Stimulated activated CD8-positive, alpha-beta memory T cell treated with anti-CD3 and anti-CD28 coated beads, Interleukin-2, amount 100 ng/mL, for 1 hour (primary cell): Measurements from ENCODE around the gene ZNF598.
"Not testable (repeated sequence)": the region's sequence is repeated elsewhere in the genome, so short reads cannot be mapped to it uniquely, and the experiment has no call there.

Experiments used
- DNase-seq, 2 donors: peaks; one replicate each; pipeline ENCODE4 v3.0.0-alpha.2; 2020; ENCODE audit warnings: low read depth in 2 of 2

Gene ZNF598

DNA sequence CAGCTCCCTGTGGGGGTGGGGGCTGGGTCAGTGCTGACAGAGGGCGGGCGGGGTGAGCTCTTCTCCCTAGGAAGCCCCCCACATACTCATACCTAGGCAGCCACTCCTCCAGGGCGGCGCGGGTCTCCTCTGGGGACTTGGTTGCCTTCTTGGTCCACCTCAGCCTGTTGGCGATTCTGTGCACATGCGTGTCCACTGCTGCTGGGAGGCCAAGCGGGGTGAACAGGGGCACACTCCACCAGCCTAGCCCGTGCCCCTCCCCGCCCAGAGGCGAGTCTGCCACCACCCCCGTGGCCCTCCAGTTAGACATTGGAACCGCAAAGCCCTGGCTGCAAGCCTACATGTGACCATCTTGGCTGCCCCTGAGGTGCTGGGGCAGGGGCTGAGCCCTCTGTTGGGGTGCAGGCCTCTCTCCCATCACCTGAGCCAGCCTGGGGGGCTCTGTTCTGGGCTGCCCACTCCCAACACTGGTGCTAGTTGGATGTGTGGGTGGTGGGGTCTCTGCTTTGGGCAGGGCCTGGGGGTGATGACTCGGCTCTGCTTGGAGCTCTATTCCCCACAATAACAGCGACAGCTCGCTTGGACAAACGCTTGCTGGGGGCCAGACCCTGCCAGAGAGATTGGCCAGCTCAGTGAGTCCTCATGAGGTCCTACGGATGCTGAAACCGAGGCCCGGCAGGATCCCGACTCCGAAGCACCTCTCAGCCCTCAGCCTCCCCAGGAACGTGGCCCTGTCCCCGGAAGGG, 30.6 kb upstream of the ZNF598 start:
- DNase-seq, result no peak

DNA sequence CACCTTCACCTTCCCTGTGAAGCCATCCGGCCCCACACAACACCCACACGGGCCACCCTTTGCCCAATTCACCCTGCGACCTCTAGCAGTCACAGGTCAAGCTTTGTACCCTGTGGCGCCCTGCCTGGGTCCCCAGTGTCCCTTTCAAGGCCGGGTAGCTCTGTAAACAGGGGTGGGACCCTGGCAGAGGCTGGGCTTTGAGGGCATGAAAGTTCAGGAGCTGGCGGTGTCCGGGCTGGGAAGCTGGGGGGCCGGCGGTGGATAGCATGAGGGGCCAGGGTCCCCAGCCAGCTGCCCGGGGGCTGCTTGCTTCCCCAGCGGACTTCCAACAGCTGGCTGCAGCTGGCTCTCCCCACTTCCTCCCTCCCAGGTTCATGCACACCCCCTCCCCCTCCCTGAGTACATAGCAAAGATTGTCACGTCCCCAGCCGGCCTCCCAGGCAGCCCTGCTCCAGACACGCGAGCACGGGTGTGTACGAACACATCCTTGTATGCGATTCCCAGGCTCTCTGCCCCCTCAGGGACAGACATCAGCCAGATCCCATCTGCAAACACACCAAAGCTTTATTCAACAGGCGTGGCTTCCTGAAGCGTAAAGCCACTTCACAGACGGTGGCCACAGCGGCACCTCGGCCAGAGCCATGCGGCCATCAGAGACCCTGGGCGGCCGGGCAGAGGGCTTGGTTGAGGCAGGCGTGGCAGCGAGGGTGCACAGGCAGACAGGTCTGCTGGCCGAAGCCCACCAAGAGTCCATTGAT, 29.8 kb upstream of the ZNF598 start:
- no peak for DNase-seq

DNA sequence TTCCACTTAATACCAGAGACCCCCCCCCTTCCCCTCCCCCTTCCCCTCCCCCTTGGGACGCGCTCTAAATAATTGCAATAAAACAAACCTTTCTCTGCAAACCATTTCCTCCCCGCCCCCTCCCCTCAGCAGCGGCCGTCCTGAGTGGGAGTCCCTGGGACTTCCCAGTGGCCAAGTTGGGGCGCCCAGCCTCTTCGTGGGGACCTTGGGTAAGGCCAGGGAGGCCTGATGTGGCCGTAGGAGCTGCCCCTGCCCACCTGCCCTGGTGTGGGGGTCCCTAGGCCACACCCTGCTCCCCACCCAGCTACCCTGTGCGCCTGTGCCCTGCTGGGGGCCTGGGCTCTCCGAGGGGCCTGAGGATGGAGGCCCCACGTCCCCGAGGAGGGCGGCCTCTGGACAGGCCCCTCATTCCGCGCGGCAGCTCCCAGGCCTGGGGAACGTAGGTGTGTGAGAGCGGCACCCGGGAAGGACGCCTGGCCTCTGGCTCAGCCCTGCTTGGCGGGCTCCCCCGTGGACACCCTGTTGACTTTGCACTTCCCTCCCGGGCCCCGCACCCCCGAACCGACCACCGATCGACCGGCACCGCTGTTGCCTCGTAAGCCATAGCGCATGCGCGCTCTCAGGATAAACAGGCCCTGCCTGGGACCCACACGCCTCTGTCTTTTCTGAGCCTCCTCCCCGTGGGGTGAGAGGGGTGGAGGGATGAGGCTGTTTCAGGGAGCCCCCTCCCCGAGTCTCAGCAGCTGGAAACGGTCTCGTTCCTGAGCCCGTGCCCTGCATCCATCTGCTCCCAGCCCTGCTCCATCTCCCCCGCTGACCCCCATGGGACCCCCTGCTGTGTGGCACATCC, 29.0 kb upstream of the ZNF598 start:
- no peak for DNase-seq

GRCh38 chr16:2037647-2038381, 28.2 kb upstream of the ZNF598 start:
- no peak for DNase-seq

DNA sequence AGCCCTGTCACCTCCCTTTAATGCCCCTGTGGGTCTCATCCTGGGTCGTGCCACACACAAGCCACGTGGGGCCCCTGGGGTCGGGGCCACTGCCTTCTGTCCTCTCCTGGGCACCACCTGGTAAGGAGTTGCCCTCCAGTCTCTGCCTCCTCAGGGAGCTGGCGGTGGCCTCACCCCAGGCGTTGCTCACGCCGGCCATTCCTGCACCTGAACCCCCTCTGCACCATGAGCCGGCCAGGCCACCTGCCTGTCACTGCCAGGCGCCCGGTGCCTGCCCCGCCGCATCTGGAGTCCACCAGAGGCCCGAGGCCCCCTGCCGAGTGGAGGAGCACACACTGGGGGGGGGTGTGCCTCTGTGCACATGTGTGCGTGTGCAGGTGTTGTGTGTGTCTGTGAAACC, 27.5 kb upstream of the ZNF598 start:
- DNase-seq, result no peak

- no peak for DNase-seq
Measured at GRCh38 chr16:2036200-2036966, 26.8 kb upstream of the ZNF598 start.

- DNase-seq, result no peak
Measured at GRCh38 chr16:2035431-2036199, 26.0 kb upstream of the ZNF598 start.

DNA sequence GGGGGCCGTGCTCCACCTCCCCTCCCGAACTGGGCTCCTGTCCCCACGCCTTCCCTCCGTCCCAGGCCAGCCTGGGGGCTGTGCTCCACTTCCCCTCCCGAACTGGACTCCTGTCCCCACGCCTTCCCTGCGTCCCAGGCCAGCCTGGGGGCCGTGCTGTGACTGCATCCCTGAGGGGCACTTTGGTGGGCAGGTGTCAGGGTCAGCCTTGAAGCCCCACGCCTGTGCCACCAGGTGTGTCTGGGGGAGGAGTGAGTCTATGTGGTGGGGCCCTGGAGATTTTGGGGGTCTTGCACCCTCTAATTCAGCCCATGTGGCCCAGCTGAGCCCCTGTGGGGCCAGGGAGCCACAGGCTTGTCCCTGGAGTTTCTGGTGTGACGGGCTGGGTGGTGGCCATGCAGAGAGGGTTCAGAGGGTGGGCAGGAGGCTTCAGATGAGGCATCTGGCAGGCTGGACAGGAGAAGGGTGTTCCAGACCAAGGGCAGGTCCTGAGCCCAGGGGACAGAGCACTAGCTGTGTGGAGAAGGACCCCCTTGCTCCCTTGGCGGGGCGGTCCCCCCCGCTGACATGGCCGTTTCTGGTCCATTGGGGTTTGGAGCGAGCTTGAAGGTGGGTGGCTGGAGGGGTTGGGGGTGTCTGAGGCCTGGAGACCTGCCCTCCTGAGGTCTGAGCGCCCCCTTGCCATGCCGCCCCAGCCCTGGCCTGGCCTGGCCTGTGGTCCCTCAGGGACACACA, 25.2 kb upstream of the ZNF598 start:
- no peak for DNase-seq

GRCh38 chr16:2033909-2034695, 24.5 kb upstream of the ZNF598 start:
- DNase-seq, result not testable (repeated sequence)

- DNase-seq, result no peak
Measured at GRCh38 chr16:2033057-2033908, 23.7 kb upstream of the ZNF598 start.

DNA sequence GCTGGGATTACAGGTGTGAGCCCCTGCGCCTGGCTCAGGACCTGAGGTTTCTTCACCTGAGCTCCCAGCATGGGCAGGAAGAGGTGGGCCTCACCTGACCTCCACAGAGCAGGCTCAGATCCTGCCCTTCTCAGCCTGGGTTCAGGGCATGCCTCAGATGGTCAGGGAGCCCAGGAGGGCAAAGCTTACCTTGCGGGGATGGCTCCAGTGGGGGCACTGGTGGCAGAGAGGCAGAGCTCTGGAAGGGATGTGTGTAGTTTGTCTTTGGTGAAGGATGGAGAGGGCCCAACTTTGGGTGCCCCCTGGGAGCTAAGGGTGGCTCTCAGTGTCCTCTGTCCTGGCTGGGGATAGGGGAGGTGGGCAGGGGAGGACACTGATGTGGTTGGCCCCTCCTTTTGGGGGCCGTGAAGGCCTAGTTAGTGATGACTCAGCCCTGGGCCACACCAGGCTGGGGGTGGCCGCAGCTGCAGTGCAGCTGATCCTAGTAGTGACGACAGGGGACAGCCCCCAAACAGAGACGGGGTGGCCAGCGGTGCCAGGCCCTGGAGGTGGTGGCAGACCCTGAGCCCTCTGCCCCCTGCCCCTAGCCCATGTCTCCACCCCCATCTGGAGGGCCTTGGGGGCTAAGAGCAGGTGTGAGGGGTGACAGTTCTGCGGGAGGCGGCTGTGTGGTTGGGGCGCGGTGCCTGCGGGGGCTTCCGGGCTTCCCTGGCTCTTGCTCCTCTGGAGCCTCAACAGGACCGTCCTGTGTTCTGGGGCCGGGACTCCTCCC, 22.9 kb upstream of the ZNF598 start:
- DNase-seq, result no peak

DNA sequence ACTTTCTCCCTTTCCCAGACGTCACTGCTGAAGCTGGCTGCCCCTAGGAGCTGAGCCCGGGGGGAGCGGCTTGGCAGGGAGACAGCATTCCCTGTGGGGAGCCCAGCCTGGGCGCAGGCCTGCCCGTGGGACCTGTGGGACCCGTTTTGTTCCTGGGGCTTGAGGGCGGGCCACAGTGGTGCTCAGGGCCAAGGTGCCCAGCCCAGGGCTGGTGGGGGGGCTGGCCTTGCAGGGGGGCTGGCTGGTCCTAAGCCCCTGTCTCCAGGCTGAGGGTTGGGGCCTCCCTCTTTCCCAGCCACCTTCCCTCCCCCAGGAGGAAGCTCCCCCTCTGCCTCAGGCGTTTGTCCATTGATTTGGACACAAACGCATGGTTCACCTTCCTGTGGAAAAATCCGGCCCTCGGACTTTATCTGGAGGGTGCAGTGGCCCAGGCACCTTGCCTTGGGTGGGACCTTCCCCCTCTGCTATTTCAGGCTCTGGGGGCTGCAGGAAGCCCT, 21.5 kb upstream of the ZNF598 start:
- no peak for DNase-seq

DNA sequence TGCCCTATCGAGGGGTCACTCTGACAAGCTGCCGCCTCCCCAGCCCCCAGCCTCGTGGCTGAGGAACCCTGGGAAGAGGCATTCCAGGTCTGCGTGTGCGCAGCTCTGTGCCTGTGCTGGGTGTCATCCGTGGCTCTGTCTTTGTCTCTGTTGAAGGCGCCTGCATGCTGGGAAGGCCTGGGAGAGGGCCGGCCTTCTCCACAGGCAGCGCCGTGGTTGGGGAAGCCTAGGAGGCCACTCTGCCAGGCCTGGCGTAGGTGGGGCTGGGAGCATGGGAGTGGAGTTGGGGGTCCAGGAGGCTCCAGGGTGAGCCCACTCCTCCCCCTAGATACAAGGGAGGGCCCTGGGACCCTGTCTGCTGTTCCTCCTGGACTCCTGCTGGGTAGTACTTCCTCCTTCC, 20.4 kb upstream of the ZNF598 start:
- no peak for DNase-seq

- DNase-seq, result no peak
Measured at GRCh38 chr16:2029350-2029749, 19.7 kb upstream of the ZNF598 start.

- no peak for DNase-seq
Measured at GRCh38 chr16:2028620-2029220, 19.1 kb upstream of the ZNF598 start.

- DNase-seq, result no peak
Measured at GRCh38 chr16:2028146-2028545, 18.5 kb upstream of the ZNF598 start.
